K562 (cell line): ENCODE results near the gene NOTCH1.

Experiments used
- FOXA3 ChIP-seq, 2 experiments: fragments of 450-650 bp in 1 of 2; sonication (generic) in 1 of 2; formaldehyde crosslinking; IDR thresholded peaks in 1 of 2; conservative IDR thresholded peaks in 1 of 2; 2 replicates each; pipeline versions ENCODE4 v1.4.0 to v1.8.0; 2020 to 2022; ENCODE audit warnings: mild to moderate bottlenecking in 2 of 2, missing genetic modification reagents in 1 of 2
- GTF2F1 ChIP-seq: IDR thresholded peaks from 2 replicates; pipeline ENCODE4 v1.6.1; 2011; ENCODE audit warnings: low read depth, low read length, improper control_type of control experiment
- HOXB6 ChIP-seq: fragments of 250-450 bp; sonication (Bioruptor Pico); IDR thresholded peaks from 2 replicates; pipeline ENCODE4 v1.5.1; 2022; ENCODE audit warnings: mild to moderate bottlenecking, borderline replicate concordance
- MED1 ChIP-seq: sonication (generic); formaldehyde crosslinking; IDR thresholded peaks from 2 replicates; pipeline ENCODE4 v1.8.1; 2023; ENCODE audit warnings: missing genetic modification reagents, borderline replicate concordance
- SMAD4 ChIP-seq: fragments of 250-450 bp; sonication (Bioruptor Pico); conservative IDR thresholded peaks from 2 replicates; pipeline ENCODE4 v1.8.0; 2021; ENCODE audit warnings: inconsistent platforms, mild to moderate bottlenecking, moderate library complexity
- SMC3 ChIP-seq: conservative IDR thresholded peaks from 2 replicates; pipeline ENCODE4 v1.6.1; 2011; ENCODE audit warnings: low read depth, low read length, improper control_type of control experiment; ENCODE audit not compliant: insufficient read depth
- ZNF696 ChIP-seq: fragments of 250-450 bp; sonication (Bioruptor Pico); conservative IDR thresholded peaks from 2 replicates; pipeline ENCODE4 v1.4.0; 2020; ENCODE audit warnings: mild to moderate bottlenecking, moderate library complexity
- TF ChIP-seq, protein P1 (sequence below): IDR thresholded peaks from 2 replicates; pipeline ENCODE4 v1.6.1; 2016; ENCODE audit warnings: missing genetic modification characterization, missing compliant biosample characterization
- TF ChIP-seq, protein P2 (sequence below): fragments of 250-450 bp; sonication (Bioruptor Pico); IDR thresholded peaks from 2 replicates; pipeline ENCODE4 v1.5.0; 2022; ENCODE audit warnings: mild to moderate bottlenecking
- TF ChIP-seq, protein P3 (sequence below): sonication (generic); formaldehyde crosslinking; IDR thresholded peaks from 2 replicates; pipeline ENCODE4 v1.5.0; 2020; ENCODE audit warnings: missing genetic modification reagents
- TF ChIP-seq, protein P4 (sequence below), 3 experiments: IDR thresholded peaks in 2 of 3; conservative IDR thresholded peaks in 1 of 3; 2 replicates each; pipeline ENCODE4 v1.5.1; 2011 to 2012; ENCODE audit warnings: low read length in 3 of 3, mild to moderate bottlenecking in 3 of 3, control low read depth in 2 of 3, improper control_type of control experiment in 1 of 3, inconsistent platforms in 1 of 3, low read depth in 1 of 3, mixed read lengths in 1 of 3, moderate library complexity in 1 of 3; ENCODE audit not compliant: insufficient read depth in 2 of 3
- TF ChIP-seq, protein P5 (sequence below): fragments of 200-800 bp; sonication (Bioruptor generic); IDR thresholded peaks from 2 replicates; pipeline ENCODE4 v1.6.1; 2017; ENCODE audit warnings: missing genetic modification characterization, missing compliant biosample characterization

DNA sequence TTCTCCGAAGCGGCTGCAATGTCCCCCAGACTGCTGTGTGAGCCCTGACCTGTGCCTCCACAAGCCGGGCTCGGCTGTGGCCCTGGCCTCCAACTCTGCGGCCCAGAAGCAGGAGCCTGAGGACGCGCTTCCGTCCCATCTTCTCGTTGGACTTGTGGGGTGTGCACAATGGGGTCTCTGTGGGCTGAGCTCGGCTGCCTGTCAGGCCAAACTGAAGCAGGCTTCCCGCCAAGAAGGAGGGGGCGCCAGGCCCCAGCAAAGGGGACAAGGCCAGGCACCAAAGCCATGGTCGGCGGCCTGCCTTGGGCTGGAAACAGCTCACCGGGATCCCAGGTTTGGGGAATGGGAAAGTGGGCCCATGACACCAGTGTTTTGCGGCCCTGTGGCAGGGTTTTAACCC, 4.1 kb downstream of the NOTCH1 start:
- TF ChIP-seq GTF2F1 (no peak), SMAD4 (CRISPR knock-in tag) (no peak), SMC3 (no peak), ZNF696 (CRISPR knock-in tag) (no peak), MED1 (CRISPR knock-in tag) (no peak), HOXB6 (CRISPR knock-in tag) (no peak), FOXA3 (CRISPR knock-in tag; conservative IDR thresholded peaks at IDR 0.05 in 1 of 2, IDR thresholded peaks at IDR 0.05 in 1 of 2) (no peak)
- TF ChIP-seq, protein P1, sequence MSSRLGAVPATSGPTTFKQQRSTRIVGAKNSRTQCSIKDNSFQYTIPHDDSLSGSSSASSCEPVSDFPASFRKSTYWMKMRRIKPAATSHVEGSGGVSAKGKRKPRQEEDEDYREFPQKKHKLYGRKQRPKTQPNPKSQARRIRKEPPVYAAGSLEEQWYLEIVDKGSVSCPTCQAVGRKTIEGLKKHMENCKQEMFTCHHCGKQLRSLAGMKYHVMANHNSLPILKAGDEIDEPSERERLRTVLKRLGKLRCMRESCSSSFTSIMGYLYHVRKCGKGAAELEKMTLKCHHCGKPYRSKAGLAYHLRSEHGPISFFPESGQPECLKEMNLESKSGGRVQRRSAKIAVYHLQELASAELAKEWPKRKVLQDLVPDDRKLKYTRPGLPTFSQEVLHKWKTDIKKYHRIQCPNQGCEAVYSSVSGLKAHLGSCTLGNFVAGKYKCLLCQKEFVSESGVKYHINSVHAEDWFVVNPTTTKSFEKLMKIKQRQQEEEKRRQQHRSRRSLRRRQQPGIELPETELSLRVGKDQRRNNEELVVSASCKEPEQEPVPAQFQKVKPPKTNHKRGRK: no peak
- TF ChIP-seq, protein P2, sequence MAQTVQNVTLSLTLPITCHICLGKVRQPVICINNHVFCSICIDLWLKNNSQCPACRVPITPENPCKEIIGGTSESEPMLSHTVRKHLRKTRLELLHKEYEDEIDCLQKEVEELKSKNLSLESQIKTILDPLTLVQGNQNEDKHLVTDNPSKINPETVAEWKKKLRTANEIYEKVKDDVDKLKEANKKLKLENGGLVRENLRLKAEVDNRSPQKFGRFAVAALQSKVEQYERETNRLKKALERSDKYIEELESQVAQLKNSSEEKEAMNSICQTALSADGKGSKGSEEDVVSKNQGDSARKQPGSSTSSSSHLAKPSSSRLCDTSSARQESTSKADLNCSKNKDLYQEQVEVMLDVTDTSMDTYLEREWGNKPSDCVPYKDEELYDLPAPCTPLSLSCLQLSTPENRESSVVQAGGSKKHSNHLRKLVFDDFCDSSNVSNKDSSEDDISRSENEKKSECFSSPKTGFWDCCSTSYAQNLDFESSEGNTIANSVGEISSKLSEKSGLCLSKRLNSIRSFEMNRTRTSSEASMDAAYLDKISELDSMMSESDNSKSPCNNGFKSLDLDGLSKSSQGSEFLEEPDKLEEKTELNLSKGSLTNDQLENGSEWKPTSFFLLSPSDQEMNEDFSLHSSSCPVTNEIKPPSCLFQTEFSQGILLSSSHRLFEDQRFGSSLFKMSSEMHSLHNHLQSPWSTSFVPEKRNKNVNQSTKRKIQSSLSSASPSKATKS (CRISPR knock-in tag): no peak
- TF ChIP-seq, protein P3, sequence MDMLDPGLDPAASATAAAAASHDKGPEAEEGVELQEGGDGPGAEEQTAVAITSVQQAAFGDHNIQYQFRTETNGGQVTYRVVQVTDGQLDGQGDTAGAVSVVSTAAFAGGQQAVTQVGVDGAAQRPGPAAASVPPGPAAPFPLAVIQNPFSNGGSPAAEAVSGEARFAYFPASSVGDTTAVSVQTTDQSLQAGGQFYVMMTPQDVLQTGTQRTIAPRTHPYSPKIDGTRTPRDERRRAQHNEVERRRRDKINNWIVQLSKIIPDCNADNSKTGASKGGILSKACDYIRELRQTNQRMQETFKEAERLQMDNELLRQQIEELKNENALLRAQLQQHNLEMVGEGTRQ (CRISPR knock-in tag): no peak
- TF ChIP-seq, protein P4, sequence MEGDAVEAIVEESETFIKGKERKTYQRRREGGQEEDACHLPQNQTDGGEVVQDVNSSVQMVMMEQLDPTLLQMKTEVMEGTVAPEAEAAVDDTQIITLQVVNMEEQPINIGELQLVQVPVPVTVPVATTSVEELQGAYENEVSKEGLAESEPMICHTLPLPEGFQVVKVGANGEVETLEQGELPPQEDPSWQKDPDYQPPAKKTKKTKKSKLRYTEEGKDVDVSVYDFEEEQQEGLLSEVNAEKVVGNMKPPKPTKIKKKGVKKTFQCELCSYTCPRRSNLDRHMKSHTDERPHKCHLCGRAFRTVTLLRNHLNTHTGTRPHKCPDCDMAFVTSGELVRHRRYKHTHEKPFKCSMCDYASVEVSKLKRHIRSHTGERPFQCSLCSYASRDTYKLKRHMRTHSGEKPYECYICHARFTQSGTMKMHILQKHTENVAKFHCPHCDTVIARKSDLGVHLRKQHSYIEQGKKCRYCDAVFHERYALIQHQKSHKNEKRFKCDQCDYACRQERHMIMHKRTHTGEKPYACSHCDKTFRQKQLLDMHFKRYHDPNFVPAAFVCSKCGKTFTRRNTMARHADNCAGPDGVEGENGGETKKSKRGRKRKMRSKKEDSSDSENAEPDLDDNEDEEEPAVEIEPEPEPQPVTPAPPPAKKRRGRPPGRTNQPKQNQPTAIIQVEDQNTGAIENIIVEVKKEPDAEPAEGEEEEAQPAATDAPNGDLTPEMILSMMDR (IDR thresholded peaks at IDR 0.05 in 2 of 3, conservative IDR thresholded peaks at IDR 0.05 in 1 of 3; ENCODE audit: insufficient read depth in 2 of 3, low read depth in 1 of 3, low read length in 3 of 3): no peak
- TF ChIP-seq, protein P5, sequence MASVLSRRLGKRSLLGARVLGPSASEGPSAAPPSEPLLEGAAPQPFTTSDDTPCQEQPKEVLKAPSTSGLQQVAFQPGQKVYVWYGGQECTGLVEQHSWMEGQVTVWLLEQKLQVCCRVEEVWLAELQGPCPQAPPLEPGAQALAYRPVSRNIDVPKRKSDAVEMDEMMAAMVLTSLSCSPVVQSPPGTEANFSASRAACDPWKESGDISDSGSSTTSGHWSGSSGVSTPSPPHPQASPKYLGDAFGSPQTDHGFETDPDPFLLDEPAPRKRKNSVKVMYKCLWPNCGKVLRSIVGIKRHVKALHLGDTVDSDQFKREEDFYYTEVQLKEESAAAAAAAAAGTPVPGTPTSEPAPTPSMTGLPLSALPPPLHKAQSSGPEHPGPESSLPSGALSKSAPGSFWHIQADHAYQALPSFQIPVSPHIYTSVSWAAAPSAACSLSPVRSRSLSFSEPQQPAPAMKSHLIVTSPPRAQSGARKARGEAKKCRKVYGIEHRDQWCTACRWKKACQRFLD (CRISPR knock-in tag): no peak
